ENCODE results near the gene UBE2E2. TPM values are rescaled to one million over a fixed set of nuclear protein-coding genes. Genes with fewer than 3 reads are reported as not detected.

The UBE2E2 gene
- total RNA-seq, 1 experiment from 2014 or later, result 25.1 TPM

DNA sequence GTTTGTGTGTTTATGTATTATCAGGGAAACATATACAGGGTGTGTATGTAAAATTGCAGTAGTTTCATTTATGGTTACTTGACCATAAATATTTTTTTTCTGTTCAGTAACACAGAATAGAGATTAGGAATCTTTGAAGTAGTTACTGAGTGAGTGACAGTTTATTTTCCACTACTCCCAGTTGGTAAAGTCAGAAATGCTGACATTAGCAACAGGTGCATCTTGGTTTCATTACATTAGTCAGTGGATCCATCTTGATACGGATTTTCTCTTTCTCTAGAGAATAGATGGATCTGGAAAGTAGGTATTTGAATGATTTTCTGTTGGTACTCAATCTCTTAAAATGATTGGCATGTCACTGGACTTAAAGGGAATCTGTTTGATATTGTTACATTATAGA, 6.0 kb downstream of the UBE2E2 start:
- H3K36me3 Mint-ChIP-seq (ENCODE audit: insufficient read depth, unreplicated experiment), result peaks cover 2% of the 10 kb centered on the region
- H3K4me1 Mint-ChIP-seq (ENCODE audit: low read depth, unreplicated experiment), result peaks cover 7% of the 10 kb centered on the region
- no peaks in the 10 kb centered on the region for H3K27me3 Mint-ChIP-seq (ENCODE audit: unreplicated experiment)
- H3K27ac Mint-ChIP-seq (ENCODE audit: unreplicated experiment), result no peak overlapping the region
- intact Hi-C loops (cut with micrococcal nuclease; ENCODE audit: unreplicated experiment), result loop anchor here (10.0 kb wide), 1 partner anchor 656 kb away; no protein-coding TSS in a partner anchor
- H3K9me3 Mint-ChIP-seq (ENCODE audit: low read depth, unreplicated experiment), result no peaks in the 10 kb centered on the region
- CTCF ChIA-PET, result no interaction called here
- no peak for TF ChIP-seq CTCF (IDR thresholded peaks at IDR 0.05; ENCODE audit: unreplicated experiment)
- no TSS peak for BruUV-seq (replicated peaks)
- H3K4me3 Mint-ChIP-seq (ENCODE audit: low read depth, unreplicated experiment), result no peak overlapping the region
- DNase-seq, result no peak

DNA sequence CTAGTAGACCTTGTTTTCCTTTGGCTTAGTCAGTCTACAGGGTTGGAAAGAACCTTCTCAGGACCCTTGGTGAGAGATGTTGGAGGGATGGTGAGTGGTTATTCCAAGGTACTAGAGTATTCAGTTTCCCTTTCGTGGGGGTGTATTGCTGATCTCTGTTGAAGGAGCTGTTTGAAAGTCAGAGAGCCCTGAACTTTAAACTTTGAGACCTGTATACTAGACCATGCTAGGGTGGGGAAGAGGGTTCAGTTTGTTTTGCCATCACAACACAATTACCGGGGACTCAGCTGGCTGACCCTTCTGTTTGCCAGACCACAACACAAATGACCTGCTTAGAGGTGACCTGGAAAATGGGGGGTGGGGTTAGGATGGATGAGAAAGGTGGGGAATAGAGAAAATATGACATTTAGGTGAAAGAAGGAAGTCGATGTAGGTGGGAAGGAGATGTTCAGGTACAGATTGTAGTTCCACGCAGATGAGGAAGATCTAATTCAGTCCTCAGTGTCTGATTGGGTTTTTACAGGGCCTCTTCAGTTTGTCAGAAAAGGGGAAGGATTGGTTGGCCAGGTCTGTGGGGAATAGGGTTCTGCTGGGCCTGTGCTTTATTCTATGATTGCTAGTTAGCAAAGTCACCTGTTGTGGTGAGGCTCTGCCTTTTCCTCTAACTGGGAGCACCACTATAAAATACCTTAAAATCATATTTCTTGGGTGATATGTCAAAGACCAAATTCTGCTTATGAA, 6.8 kb downstream of the UBE2E2 start:
- Mint-ChIP-seq H3K4me1 (ENCODE audit: low read depth, unreplicated experiment) (no peaks in the 10 kb centered on the region), H3K9me3 (ENCODE audit: low read depth, unreplicated experiment) (no peaks in the 10 kb centered on the region), H3K27me3 (ENCODE audit: unreplicated experiment) (no peaks in the 10 kb centered on the region), H3K36me3 (ENCODE audit: insufficient read depth, unreplicated experiment) (no peaks in the 10 kb centered on the region), H3K4me3 (ENCODE audit: low read depth, unreplicated experiment) (no peak overlapping the region), H3K27ac (ENCODE audit: unreplicated experiment) (no peak overlapping the region)
- intact Hi-C loops (cut with micrococcal nuclease; ENCODE audit: unreplicated experiment), result loop anchor here (10.0 kb wide), 1 partner anchor 655 kb away; no protein-coding TSS in a partner anchor
- no peak for DNase-seq
- no peak for TF ChIP-seq CTCF (IDR thresholded peaks at IDR 0.05; ENCODE audit: unreplicated experiment)
- no TSS peak for BruUV-seq (replicated peaks)
- CTCF ChIA-PET, result no interaction called here

GRCh38 chr3:23213813-23214212, 10.7 kb downstream of the UBE2E2 start:
- intact Hi-C loops (cut with micrococcal nuclease; ENCODE audit: unreplicated experiment), result no loop called here
- CTCF ChIA-PET, result no interaction called here
- H3K9me3 Mint-ChIP-seq (ENCODE audit: low read depth, unreplicated experiment), result no peaks in the 10 kb centered on the region
- H3K27ac Mint-ChIP-seq (ENCODE audit: unreplicated experiment), result no peak overlapping the region
- no peaks in the 10 kb centered on the region for H3K27me3 Mint-ChIP-seq (ENCODE audit: unreplicated experiment)
- BruUV-seq (replicated peaks), result no TSS peak
- no peak overlapping the region for H3K4me3 Mint-ChIP-seq (ENCODE audit: low read depth, unreplicated experiment)
- TF ChIP-seq CTCF (IDR thresholded peaks at IDR 0.05; ENCODE audit: unreplicated experiment), result no peak
- H3K36me3 Mint-ChIP-seq (ENCODE audit: insufficient read depth, unreplicated experiment), result no peaks in the 10 kb centered on the region
- no peak for DNase-seq
- peaks cover 2% of the 10 kb centered on the region for H3K4me1 Mint-ChIP-seq (ENCODE audit: low read depth, unreplicated experiment)

GRCh38 chr3:23217872-23218554, 14.9 kb downstream of the UBE2E2 start:
- no peak overlapping the region for H3K27ac Mint-ChIP-seq (ENCODE audit: unreplicated experiment)

More at GRCh38 chr3:23217872-23218554, 14.9 kb downstream of the UBE2E2 start:
- intact Hi-C loops (cut with micrococcal nuclease; ENCODE audit: unreplicated experiment), result loop anchor here (2.0 kb wide), 1 partner anchor 13 kb away; no protein-coding TSS in a partner anchor
- Mint-ChIP-seq H3K4me3 (ENCODE audit: low read depth, unreplicated experiment) (no peak overlapping the region), H3K27me3 (ENCODE audit: unreplicated experiment) (no peaks in the 10 kb centered on the region), H3K4me1 (ENCODE audit: low read depth, unreplicated experiment) (peaks cover 15% of the 10 kb centered on the region), H3K9me3 (ENCODE audit: low read depth, unreplicated experiment) (peaks cover 3% of the 10 kb centered on the region), H3K36me3 (ENCODE audit: insufficient read depth, unreplicated experiment) (no peaks in the 10 kb centered on the region)
- CTCF ChIA-PET, result no interaction called here
- no TSS peak for BruUV-seq (replicated peaks)
- DNase-seq, result no peak
- TF ChIP-seq CTCF (IDR thresholded peaks at IDR 0.05; ENCODE audit: unreplicated experiment), result no peak
